PC-9 (cell line): ENCODE measurements around the gene HOMER3.

Source experiments
- EZH2 ChIP-seq: fragments of 200-600 bp; sonication (generic); IDR thresholded peaks from 2 replicates; pipeline ENCODE4 v1.8.0; 2017; ENCODE audit warnings: antibody characterized with exemption, low read depth
- TF ChIP-seq, protein P1 (sequence below): fragments of 200-600 bp; sonication (generic); conservative IDR thresholded peaks from 2 replicates; pipeline ENCODE4 v1.6.1; 2017; ENCODE audit warnings: mixed run types, antibody characterized with exemption, mild to moderate bottlenecking, moderate library complexity

- TF ChIP-seq, protein P1, sequence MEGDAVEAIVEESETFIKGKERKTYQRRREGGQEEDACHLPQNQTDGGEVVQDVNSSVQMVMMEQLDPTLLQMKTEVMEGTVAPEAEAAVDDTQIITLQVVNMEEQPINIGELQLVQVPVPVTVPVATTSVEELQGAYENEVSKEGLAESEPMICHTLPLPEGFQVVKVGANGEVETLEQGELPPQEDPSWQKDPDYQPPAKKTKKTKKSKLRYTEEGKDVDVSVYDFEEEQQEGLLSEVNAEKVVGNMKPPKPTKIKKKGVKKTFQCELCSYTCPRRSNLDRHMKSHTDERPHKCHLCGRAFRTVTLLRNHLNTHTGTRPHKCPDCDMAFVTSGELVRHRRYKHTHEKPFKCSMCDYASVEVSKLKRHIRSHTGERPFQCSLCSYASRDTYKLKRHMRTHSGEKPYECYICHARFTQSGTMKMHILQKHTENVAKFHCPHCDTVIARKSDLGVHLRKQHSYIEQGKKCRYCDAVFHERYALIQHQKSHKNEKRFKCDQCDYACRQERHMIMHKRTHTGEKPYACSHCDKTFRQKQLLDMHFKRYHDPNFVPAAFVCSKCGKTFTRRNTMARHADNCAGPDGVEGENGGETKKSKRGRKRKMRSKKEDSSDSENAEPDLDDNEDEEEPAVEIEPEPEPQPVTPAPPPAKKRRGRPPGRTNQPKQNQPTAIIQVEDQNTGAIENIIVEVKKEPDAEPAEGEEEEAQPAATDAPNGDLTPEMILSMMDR, result no peak
- no peak for TF ChIP-seq EZH2
Observed at GRCh38 chr19:18932216-18932841, 8.7 kb downstream of the HOMER3 start.
